PFSK-1 (cell line): ENCODE measurements around the gene ROBO1.

Experiments used
- FOXP2 ChIP-seq: optimal IDR thresholded peaks from 2 replicates; pipeline ENCODE3; 2011; ENCODE audit warnings: borderline replicate concordance, control low read depth, inconsistent platforms; ENCODE audit not compliant: insufficient read depth; ENCODE audit errors: extremely low read length, extremely low read depth
- POLR2AphosphoS5 ChIP-seq: IDR thresholded peaks from 2 replicates; pipeline ENCODE4 v1.6.1; 2012; ENCODE audit warnings: low read depth, mild to moderate bottlenecking, control low read depth, low read length, moderate library complexity
- REST ChIP-seq, 2 experiments: IDR thresholded peaks; 2 replicates each; pipeline versions ENCODE4 v1.6.1 to v1.8.0; 2011 to 2012; ENCODE audit warnings: low read depth in 2 of 2, low read length in 2 of 2, control low read depth in 1 of 2, inconsistent platforms in 1 of 2, mild to moderate bottlenecking in 1 of 2, moderate library complexity in 1 of 2; ENCODE audit not compliant: insufficient read depth in 1 of 2
- SIN3A ChIP-seq: IDR thresholded peaks from 2 replicates; pipeline ENCODE4 v1.6.1; 2012; ENCODE audit warnings: mild to moderate bottlenecking, low read length, moderate library complexity, borderline replicate concordance; ENCODE audit not compliant: insufficient read depth
- TAF1 ChIP-seq: IDR thresholded peaks from 2 replicates; pipeline ENCODE4 v1.6.1; 2012; ENCODE audit warnings: low read length, control low read depth, borderline replicate concordance; ENCODE audit not compliant: insufficient read depth

ROBO1 gene

DNA sequence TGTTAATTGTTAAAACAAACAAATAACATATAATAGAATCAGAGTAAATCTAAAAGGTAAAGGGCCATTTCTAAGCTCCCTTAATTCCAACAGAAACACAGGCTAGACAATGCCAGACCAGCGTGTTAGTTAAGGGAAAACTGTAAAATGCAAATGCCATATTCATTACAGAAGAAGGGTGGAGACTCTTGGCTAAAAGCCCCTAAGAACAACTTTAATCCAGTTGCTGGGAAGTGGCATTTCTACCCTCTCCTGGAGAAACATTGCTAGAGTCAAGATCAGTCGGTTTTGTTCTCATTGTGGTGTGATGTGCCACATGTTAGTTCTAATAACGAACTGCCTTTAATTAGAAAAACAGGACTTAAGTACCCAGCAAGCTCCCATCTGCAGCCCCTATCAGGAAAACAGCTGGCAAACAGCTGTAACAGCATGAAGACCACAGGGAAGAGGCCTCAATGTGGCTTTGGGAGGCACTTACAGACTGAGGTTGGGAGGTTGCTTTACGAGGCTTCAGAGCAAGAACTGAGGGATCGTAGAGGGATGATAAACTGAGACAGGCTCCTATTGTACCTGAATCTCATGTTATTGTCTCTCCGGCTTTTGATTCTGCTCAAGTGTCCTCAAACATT is 1134.8 kb downstream of the ROBO1 start:
- TF ChIP-seq POLR2AphosphoS5 (no peak), SIN3A (no peak), REST (IDR thresholded peaks at IDR 0.05; ENCODE audit: insufficient read depth in 1 of 2, low read depth in 2 of 2, low read length in 2 of 2) (no peak)

DNA sequence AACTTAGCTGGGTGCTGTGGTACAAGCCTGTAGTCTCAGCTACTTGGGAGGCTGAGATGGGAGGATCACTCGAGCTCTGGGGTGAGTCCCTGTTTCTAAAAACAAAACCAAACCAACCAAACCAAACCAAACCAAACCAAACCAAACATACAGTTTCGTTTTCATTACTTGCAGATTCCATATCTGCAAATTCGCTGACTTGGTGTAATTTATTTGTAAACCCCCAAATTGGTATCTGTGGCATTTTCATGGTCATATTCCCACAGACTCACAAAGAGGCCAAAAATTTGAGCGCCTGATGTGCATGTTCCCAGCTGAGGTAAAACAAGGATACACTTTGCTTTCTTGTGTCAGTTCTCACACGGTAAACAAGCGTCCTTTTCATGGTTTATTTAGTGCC is 1138.3 kb downstream of the ROBO1 start:
- TF ChIP-seq REST (IDR thresholded peaks at IDR 0.05; ENCODE audit: insufficient read depth in 1 of 2, low read depth in 2 of 2, low read length in 2 of 2) (no peak), FOXP2 (no peak), SIN3A (no peak), POLR2AphosphoS5 (no peak), TAF1 (no peak)

DNA sequence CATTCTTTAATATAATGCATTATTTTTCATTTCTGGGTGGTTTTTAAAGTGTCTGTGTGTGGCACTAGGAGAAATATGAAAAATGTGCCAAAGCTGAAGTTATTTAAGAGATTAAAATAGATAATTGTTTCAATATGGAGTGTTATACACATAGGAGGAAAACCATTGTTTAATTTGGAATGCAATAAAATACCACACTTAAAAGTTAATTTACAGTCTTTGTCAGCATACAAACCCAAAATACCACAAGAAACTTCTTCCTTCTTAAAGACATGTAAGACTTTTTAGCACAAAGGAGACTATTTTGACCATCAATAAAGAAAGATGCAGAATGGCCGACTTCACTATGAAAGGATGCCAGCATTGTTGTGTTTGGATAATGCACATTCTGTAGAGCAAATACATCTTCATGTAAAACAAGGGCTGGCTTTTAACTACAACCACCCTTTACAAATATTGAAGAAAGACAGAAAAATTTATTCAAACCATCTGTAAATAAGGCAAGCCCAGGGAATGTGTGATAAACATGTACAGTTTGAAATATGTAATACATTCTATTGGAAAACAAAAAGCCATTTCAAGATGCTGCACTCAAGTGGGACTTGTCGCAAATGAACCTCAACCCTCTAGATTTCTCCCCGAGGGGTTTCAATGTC is 1146.6 kb downstream of the ROBO1 start:
- no peak for TF ChIP-seq POLR2AphosphoS5
- TF ChIP-seq FOXP2: no peak
- no peak for TF ChIP-seq SIN3A
- no peak for TF ChIP-seq TAF1
- no peak for TF ChIP-seq REST (IDR thresholded peaks at IDR 0.05; ENCODE audit: insufficient read depth in 1 of 2, low read depth in 2 of 2, low read length in 2 of 2)

DNA sequence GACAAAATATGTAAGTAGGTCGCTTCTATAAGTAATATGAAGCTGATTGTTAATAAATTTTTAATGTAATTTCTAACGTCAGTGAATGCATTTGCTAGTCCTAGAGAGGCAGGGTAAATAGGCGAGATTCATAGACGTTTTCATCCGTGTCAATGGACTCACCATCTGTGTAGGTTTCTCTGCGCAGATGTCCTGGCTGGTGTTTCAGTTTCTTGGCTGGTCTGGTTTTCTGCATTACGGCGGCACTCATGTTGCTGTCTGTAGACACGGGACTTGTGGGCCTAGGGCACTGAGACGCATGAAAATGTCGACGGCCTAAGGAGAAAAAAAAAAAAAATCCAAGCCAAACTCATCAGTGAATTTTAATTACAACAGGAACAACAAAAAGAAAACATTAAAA is 1153.3 kb downstream of the ROBO1 start:
- TF ChIP-seq TAF1: no peak
- TF ChIP-seq REST (IDR thresholded peaks at IDR 0.05; ENCODE audit: insufficient read depth in 1 of 2, low read depth in 2 of 2, low read length in 2 of 2): no peak
- no peak for TF ChIP-seq SIN3A
- TF ChIP-seq FOXP2: no peak
- TF ChIP-seq POLR2AphosphoS5: no peak
